HG03354 (cell line): ENCODE measurements around the gene TLK1.

ENCODE experiments used
- ATAC-seq: cut with Tn5 transposase; IDR thresholded peaks from one replicate; pipeline ENCODE4 v1.9.1; 2021; ENCODE audit warnings: mild to moderate bottlenecking; ENCODE audit not compliant: unreplicated experiment, poor library complexity, severe bottlenecking

Gene TLK1

DNA sequence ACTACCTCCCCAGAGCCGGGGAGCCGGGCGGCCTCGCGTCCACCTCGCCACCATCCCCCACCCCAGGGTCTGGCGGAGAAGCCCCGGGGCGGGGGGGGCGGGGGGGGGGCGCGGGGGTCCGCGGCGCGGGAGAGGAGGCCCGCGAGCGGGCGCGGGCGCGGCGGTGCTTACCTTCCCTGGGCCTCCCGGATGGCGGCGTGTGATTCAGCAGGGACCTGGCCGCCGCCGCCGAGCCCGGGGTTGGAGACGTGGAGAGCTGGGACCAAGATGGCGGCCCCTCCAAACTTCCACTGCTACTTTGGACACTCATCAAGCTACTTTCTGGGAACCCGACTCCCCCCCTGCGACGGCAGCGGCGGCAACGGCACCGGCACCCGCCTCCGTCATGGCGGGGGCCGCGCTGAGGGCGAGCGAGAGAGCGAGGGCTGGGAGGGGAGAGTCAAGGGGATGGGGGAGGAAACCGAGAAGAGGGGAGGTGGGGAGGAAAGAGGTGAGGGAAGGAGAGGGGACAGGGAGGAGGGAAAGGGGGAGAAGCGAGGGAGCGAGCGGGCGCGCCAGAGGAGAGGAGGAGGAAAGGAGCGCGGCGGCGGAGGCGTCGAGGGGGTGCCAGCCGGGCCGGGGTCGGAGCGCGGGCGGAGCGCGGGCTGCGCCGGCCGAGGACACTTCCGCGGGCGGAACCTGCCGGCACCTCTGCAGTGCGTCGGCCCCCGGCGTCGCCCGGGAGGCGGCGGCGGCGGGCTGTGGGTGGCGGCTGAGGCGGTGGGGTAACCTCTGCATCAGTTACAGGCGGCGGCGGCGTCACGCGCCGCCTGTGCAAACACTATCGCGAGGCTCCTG is at the start of gene TLK1:
TLK1 (minus strand) TSS at position 775 of the 837 bp plus-strand sequence; CDS start at position 310, 465 bp downstream.
- peak; percentile 62 for ATAC-seq

DNA sequence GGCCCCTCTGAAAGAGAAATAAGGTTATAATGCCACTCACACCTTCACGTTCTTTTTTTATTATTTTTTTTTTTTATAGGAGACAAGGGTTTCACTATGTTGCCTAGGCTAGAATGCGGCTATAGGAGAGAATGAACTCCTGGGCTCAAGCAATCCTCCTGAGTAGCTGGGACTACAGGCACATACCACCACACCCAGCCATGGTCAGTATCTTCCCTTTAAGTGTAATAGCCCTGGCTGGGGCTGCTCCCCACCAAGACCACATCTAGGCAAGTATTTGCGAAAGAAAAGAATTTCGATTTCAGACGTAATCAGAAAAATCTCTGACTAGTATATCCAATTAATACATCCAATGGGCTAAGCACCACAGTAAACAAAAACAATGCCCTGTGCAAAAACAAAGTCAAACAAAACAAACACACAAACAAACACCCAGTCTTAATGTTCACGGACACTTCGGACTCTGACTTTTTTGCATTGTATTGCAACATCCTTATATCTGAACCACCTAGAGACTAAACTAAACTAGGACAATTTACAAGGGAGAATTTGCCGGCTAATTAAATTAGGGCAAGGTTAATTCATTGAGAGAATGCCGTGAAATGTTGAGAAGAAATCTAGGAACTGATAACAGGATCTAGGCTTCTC is 49.6 kb upstream of the TLK1 start:
- ATAC-seq, result no peak

DNA sequence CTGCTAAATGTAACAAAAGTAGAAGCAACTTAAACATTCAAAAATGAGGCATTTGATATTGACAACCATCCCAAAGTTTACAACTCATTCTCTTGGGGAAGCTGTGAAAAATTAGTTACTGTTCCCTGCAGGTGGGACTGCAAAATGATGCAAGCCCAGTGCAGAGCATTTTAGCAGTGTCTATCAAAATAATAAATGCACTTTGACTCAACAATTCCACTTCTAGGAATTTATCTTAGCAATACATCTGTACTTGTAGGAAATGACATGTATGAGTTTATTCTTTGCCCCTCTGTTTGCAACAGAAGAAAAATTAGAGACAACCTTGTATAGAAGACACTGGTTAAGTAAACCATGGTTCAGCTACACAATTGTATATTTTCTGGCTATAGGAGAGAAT is 48.0 kb upstream of the TLK1 start:
- ATAC-seq, result no peak

DNA sequence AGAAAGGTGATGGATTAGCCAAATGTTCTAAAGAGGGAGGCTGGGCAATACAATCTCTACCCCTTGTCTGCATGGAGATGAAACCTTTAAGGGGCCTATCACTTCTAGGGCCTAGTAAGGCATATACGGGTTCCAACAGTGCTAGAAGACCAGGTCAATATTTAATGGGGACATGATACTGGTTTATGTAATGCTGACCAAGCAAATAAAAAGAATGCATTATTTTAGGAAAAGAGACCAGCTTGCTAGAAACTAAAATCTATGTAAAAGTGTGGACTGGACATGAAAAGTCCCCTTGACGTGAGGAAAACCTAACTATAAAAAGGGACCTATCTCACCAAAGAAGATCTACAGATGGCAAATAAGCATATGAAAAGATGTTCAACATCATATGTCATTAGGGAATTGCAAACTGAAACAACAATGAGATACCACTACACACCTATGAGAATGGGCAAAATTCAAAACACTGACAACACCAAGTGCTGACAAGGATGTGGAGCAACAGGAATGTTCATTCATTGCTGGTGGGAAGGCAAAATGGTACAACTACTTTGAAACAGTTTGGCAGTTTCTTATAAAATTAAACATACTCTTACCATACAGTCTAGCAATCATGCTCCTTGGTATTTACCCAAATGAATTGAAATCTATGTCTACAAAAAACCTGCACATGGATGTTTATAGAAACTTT is 45.9 kb upstream of the TLK1 start:
- no peak for ATAC-seq

DNA sequence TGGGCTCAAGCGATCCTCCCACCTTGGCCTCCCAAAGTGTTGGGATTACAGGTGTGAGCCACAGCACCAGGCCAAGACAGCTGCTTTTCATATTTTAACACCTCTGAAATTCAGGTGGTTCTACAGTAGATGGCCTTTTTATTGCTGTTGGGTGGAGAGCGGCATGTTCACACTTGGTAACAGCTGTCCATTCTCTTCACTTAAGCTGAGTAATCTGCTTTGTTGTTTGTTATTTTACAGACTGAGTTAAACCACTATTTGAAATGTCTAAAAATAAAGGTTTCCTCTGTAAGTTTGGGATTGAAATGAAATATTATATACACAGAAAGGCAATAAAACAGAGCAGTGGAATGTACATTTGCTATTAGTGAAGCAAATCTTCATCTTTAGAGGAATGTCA is 44.9 kb upstream of the TLK1 start:
- ATAC-seq, result no peak

DNA sequence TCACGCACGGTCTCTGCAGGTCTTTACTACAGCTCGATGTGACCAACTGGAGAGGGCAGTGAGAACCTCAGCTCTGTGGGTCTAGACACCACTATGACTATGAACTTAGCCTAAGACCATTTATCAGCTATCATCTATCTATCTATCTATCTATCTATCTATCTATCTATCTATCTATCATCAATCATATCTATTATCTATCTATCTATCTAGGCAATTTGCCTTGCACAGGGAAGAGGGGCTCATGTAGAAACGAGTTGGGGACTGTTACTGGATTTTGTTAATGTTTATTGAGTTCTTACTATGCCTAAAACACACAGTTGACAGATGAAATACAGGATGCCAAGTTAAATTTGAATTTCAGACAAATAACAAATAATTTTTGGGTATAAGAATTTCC is 41.1 kb upstream of the TLK1 start:
- no peak for ATAC-seq

DNA sequence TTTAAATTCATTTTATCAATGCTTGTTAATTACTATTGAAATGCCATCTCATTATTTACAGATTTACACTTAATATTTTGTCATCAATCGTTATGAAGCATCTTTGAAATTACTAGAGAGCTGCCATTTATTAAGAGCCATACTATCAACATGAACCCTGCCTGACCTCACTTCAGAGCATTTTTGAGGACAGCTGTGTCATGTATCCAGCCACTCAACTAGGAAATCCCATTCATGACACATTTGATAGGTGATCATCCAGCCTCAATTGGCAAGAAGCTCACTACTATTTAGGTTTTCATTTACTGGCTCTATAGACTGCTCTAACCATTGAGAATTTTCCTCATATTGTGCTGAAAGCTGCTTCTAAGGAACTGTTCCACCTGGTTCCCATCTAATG is 40.6 kb upstream of the TLK1 start:
- no peak for ATAC-seq

DNA sequence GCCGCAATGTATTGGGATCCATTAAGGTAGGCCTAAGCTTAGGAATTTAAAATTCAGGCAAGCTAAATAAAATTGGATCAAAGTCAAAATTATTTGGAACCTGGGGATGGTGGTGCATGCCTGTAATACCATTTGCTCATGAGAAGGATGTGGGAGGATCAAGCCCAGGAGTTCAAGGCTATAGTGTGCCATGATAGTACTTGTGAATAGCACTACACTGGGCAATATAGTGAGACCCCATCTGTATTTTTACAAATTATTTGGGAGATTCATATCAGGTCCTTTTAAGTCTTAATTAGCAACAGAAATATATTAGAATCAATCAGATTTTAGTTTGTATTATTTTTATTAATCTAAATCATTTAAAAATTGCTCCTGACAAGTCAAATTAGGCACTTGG is 39.8 kb upstream of the TLK1 start:
- ATAC-seq, result no peak

DNA sequence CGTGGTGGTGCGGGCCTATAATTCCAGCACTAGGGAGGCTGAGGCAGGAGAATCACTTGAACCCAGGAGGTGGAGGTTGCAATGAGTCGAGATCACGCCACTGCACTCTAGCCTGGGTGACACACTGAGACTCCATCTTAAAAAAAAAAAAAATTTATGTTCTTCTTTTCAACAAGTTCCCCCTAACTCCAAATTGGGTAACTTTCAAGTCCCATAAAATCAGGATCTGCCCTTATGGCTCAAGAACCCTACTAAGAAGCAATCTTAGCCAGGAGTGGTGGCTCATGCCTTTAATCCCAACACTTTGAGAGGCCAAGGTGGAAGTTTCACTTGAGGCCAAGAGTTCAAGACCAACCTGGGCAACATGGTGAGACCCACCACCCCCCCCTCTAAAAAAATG is 30.3 kb upstream of the TLK1 start:
- no peak for ATAC-seq

DNA sequence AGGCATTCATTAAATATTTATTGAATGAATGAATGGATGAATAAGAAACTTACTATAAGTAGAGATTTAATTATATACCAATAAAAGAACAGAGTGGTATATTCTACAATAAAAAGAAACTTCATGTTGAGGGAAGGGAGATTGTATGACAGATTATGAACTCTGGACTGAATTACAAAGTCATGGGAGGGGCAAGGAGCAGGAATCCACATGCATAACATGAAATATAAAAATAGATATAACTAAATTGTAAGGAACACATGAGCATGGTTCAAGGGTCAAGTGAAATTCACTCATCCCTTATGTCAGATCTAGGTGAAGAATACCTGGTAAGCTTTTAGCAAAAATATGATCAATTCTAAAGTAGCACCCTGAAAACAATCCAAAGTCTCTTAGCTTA is 27.1 kb upstream of the TLK1 start:
- ATAC-seq, result no peak

DNA sequence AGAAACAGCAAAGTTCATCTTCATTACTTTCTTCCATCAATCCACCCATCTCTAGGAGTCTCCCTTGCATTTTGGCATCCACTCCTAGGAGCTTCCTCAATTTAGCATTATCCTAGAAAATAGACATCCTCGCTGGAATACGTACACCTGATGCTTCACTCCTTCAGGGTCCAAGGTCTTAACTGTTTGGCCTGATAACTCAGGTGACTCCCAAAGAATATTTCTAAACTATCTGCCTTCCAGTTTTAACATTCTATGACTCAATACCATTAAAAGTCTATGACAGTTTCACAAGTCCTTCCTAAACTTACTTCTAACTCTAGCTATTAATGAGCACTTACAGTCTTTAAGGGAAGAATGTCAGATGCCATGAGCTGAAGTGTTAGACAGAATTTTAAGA is 26.5 kb upstream of the TLK1 start:
- no peak for ATAC-seq

DNA sequence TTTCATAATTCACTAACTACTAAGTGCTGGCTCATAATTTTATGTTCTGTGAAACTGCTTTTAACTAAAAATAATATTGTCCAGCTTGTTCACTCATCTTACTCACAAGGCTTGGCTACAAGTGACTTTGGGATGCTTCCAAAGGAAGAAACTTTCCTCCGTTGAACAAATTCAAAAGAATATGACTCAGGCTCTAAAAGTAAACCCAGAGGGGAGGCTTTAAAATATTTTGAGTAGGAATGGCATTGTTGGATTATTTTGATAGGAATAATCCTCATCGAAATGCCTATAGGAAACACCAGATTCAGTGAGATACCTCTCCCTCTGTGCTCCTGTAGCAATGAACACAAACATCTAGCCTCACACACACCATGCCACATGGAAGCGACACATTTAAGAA is 25.2 kb upstream of the TLK1 start:
- ATAC-seq, result no peak

DNA sequence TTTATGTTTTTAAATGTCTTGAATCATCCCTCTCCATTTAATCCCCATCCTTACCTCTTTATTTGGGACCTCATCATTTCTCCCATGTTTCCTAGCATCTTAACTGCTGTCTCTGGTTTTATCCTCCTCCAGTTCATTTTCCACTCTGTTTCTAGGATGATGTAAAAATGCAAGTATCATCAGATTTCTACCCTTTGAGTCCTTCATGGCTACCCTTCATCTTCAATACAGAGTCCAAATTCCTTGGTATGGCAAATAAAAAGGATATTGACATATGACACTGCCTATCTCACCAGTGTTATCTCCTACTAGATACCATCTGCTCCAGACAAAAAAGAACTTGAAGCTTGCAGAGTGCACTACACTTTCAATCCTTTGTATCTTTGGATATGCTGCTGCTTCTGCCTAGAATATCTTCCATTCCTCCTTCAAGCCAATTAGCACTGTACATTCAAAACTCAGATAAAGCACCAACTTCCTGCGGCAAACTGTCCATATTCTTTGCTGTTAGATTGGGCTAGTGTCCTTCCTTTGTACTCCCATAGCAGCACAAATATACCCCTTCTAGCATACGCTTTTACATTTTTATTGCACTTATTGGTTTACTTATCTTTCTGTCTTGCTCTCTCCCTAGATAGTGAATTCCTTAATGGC is 24.6 kb upstream of the TLK1 start:
- no peak for ATAC-seq

DNA sequence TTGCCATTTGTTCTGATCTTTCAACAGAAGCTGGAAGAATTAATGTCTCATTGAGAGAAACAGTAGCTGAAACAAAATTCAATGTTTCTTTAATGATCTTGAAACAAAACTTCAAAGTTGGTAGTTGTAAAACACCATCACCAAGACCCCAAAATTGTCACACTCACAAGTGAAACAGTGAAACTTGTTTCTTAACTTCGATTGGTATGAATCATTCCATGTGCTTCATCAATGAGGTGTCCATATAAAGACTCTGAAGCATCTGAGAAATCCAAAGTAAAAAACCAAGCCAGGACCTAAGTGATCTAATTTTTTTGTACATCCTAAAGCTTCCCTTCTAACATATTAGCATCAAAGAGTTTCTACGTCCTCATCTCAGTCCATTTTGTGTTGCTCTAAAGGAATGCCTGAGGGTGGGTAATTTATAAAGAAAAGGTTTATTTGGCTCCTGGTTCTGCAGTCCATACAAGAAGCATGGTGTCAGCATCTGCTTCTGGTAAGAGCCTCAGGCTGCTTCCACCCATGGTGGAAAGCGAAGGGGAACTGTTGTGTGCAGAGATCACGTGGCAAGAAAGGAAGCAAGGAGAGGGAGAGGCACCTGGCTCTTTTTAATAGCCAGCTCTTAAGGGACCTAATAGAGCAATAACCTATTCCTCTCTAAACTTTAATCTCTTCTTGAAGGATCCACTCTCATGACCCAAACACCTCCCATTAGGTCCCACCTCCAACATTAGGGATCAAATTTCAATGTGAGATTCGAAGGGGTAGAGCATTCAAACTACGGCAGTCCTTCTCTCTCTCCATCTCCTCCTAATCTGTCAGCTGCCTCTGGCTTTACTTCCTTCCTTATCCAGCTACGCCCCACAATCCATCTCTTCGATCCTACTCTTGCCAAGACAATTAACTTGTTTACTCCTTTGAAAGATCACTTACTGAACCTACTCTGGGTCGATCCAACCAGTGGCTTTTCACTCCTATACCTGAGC is 20.7 kb upstream of the TLK1 start:
- no peak for ATAC-seq

DNA sequence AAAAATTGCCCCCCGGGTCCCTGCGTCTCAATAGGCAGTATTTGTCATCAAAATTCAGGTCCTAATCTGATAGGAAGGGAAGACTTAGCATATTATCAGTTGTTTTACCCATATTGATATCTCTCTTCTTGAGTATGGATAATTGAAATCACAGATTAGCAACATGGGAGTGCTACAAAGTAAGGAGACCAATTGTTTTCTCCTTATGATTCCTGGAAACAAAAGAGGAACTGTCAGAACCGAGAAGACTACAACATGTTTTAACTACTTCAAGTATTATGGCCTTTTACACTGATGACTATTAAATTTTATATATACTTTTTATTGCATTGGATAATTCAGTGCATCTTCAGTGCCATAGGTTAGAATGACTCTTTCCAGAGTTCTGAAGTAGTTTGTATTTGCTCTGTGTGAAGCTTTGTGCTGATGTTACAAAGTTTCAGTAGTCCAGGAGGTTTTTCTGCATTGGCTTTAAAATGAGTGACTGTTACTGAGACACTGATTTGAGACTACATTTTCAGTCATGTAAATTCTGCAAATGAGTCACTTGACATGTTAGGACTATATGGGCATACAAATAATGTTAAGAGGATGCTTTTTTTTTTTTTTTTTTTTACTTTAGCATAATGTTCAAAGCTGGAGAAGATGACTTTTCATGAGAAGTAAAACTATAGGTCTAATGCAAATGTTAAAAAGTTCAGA is 19.7 kb upstream of the TLK1 start:
- ATAC-seq, result no peak

DNA sequence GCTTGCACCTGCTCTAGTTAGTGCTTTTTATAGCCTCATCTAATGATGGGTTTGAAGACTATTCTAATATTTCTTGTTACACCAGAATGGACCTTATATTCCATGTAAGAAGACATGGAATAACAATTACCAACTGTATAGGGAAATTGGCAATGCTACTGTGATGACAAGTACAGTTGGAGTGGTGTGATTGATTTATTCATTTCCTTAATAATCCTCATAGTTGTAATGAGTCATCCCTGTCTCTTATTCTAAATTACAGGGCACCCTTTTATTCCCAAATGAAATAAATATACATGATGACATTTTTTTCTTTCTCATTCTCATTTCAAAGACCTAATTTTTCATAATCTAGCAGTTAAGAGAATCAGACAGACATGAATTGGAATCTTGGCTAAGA is 18.3 kb upstream of the TLK1 start:
- ATAC-seq, result no peak

DNA sequence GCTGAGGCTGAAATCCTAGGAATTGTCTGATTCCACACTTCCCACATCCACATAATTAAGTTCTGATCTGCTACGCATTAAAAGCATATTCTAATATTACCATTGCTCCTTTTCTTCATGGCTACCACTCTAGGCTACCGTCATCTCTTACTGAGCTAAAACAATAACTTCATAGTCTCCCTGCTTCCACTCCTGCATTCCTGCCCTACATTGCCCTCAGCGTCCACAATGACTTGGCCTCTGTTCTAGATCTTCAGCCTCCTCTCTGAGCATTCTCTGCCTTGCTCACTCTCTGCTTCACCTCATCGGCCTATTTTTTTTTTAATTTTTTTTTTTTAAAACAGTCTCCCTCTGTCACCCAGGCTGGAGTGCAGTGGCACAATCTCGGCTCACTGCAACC is 15.8 kb upstream of the TLK1 start:
- no peak for ATAC-seq

DNA sequence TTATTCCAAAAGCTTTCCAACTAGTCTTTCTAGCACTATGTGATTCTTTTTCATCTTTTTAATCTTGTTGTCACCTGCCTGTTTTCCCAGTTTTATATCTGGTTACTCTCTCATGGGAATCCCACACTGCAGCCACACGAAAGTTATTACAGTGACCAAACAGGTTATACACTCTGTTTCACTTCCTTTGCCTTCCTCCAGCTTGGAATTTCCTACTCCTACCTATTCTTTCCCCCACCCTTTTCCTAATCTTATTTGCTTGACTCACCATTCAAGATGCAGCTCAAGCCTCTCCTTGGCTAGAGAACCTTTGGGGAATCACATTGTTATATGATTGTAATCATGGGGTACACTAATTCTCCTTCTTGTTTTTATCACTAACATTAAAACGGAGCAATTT is 13.4 kb upstream of the TLK1 start:
- ATAC-seq, result no peak

DNA sequence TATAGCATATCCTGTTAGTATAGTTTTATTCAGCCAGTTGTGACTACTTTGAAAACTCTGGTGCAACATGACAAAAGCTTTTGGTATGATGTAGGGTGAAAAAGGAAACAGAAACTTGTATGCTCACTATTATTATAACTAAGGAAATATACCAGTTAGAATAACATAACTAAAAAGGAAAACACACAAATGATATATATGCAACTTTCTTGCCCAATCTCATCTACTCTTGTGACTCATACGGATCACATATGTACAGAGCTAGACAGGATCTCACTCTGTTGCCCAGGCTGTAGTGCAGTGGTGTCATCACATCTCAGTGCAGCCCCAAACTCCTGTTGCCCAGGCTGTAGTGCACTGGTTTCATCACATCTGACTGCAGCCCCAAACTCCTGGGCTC is 12.4 kb upstream of the TLK1 start:
- ATAC-seq, result no peak
